ENCODE data around the gene SELENOW.
"Not testable (repeated sequence)": the region's sequence is repeated elsewhere in the genome, so short reads cannot be mapped to it uniquely, and the experiment has no call there.

Gene SELENOW

GRCh38 chr19:47761566-47761965, 16.9 kb upstream of the SELENOW start:
- DNase-seq (ENCODE audit: low read depth in 1 of 2, low spot score in 1 of 2) = no peak
- TF ChIP-seq JUND (IDR thresholded peaks at IDR 0.05; ENCODE audit: low read depth) = no peak
- in situ Hi-C loops (cut with HindIII; ENCODE audit: low pct_unique_long_range_greater_than_20kb, low sequenced_read_pairs) = no loop called here

GRCh38 chr19:47762151-47762550, 16.4 kb upstream of the SELENOW start:
- in situ Hi-C loops (cut with HindIII; ENCODE audit: low pct_unique_long_range_greater_than_20kb, low sequenced_read_pairs) = no loop called here
- TF ChIP-seq JUND (IDR thresholded peaks at IDR 0.05; ENCODE audit: low read depth) = no peak

GRCh38 chr19:47762615-47763308, 15.7 kb upstream of the SELENOW start:
- TF ChIP-seq JUND (IDR thresholded peaks at IDR 0.05; ENCODE audit: low read depth) = no peak
- DNase-seq (ENCODE audit: low read depth in 1 of 2, low spot score in 1 of 2) = no peak
- in situ Hi-C loops (cut with HindIII; ENCODE audit: low pct_unique_long_range_greater_than_20kb, low sequenced_read_pairs) = no loop called here

More at GRCh38 chr19:47762151-47762550, 16.4 kb upstream of the SELENOW start:
- no peak for DNase-seq (ENCODE audit: low read depth in 1 of 2, low spot score in 1 of 2)

GRCh38 chr19:47764705-47765104, 13.8 kb upstream of the SELENOW start:
- DNase-seq (ENCODE audit: low read depth in 1 of 2, low spot score in 1 of 2); in situ Hi-C loops (cut with HindIII; ENCODE audit: low pct_unique_long_range_greater_than_20kb, low sequenced_read_pairs): not testable (repeated sequence)

GRCh38 chr19:47765523-47766358, 12.8 kb upstream of the SELENOW start:
- in situ Hi-C loops (cut with HindIII; ENCODE audit: low pct_unique_long_range_greater_than_20kb, low sequenced_read_pairs) = no loop called here
- no peak for TF ChIP-seq JUND (IDR thresholded peaks at IDR 0.05; ENCODE audit: low read depth)
- DNase-seq (ENCODE audit: low read depth in 1 of 2, low spot score in 1 of 2) = peak in 1 of 2 experiments; percentile 56

- in situ Hi-C loops (cut with HindIII; ENCODE audit: low pct_unique_long_range_greater_than_20kb, low sequenced_read_pairs) = no loop called here
- TF ChIP-seq JUND (IDR thresholded peaks at IDR 0.05; ENCODE audit: low read depth) = no peak
- DNase-seq (ENCODE audit: low read depth in 1 of 2, low spot score in 1 of 2) = no peak
Measured at GRCh38 chr19:47766359-47766620, 12.2 kb upstream of the SELENOW start.

- in situ Hi-C loops (cut with HindIII; ENCODE audit: low pct_unique_long_range_greater_than_20kb, low sequenced_read_pairs) = no loop called here
- no peak for DNase-seq (ENCODE audit: low read depth in 1 of 2, low spot score in 1 of 2)
- TF ChIP-seq JUND (IDR thresholded peaks at IDR 0.05; ENCODE audit: low read depth) = no peak
Measured at GRCh38 chr19:47766670-47767069, 11.8 kb upstream of the SELENOW start.

- TF ChIP-seq JUND (IDR thresholded peaks at IDR 0.05; ENCODE audit: low read depth) = no peak
- in situ Hi-C loops (cut with HindIII; ENCODE audit: low pct_unique_long_range_greater_than_20kb, low sequenced_read_pairs) = no loop called here
- DNase-seq (ENCODE audit: low read depth in 1 of 2, low spot score in 1 of 2) = no peak
Measured at GRCh38 chr19:47767349-47767748, 11.2 kb upstream of the SELENOW start.

- in situ Hi-C loops (cut with HindIII; ENCODE audit: low pct_unique_long_range_greater_than_20kb, low sequenced_read_pairs) = no loop called here
- no peak for TF ChIP-seq JUND (IDR thresholded peaks at IDR 0.05; ENCODE audit: low read depth)
- DNase-seq (ENCODE audit: low read depth in 1 of 2, low spot score in 1 of 2) = peak in 1 of 2 experiments; percentile 15
Measured at GRCh38 chr19:47768604-47769003, 9.9 kb upstream of the SELENOW start.

GRCh38 chr19:47769534-47769933, 9.0 kb upstream of the SELENOW start:
- in situ Hi-C loops (cut with HindIII; ENCODE audit: low pct_unique_long_range_greater_than_20kb, low sequenced_read_pairs) = no loop called here
- TF ChIP-seq JUND (IDR thresholded peaks at IDR 0.05; ENCODE audit: low read depth) = no peak

GRCh38 chr19:47771291-47771690, 7.2 kb upstream of the SELENOW start:
- in situ Hi-C loops (cut with HindIII; ENCODE audit: low pct_unique_long_range_greater_than_20kb, low sequenced_read_pairs); DNase-seq (ENCODE audit: low read depth in 1 of 2, low spot score in 1 of 2): not testable (repeated sequence)

More at GRCh38 chr19:47769534-47769933, 9.0 kb upstream of the SELENOW start:
- no peak for DNase-seq (ENCODE audit: low read depth in 1 of 2, low spot score in 1 of 2)

- no peak for TF ChIP-seq JUND (IDR thresholded peaks at IDR 0.05; ENCODE audit: low read depth)
- DNase-seq (ENCODE audit: low read depth in 1 of 2, low spot score in 1 of 2) = peak in 1 of 2 experiments; percentile 20
- in situ Hi-C loops (cut with HindIII; ENCODE audit: low pct_unique_long_range_greater_than_20kb, low sequenced_read_pairs) = no loop called here
Measured at GRCh38 chr19:47776568-47776967, 1.9 kb upstream of the SELENOW start.

GRCh38 chr19:47777245-47778048, 1.1 kb upstream of the SELENOW start:
- in situ Hi-C loops (cut with HindIII; ENCODE audit: low pct_unique_long_range_greater_than_20kb, low sequenced_read_pairs); DNase-seq (ENCODE audit: low read depth in 1 of 2, low spot score in 1 of 2): not testable (repeated sequence)
